ENCODE results near the gene MTMR11.

MTMR11 gene

GRCh38 chr1:149933208-149933607 lies 3.5 kb downstream of the MTMR11 start:
- no peak for TF ChIP-seq CTCF (conservative IDR thresholded peaks at IDR 0.05)
- no peak overlapping the region for H3K27ac ChIP-seq

GRCh38 chr1:149932474-149932873 lies 4.2 kb downstream of the MTMR11 start:
- H3K27ac ChIP-seq: peak overlapping the region; percentile 43
- no peak for TF ChIP-seq CTCF (conservative IDR thresholded peaks at IDR 0.05)

GRCh38 chr1:149931212-149931790 lies 5.4 kb downstream of the MTMR11 start:
- no peak for TF ChIP-seq CTCF (conservative IDR thresholded peaks at IDR 0.05)
- H3K27ac ChIP-seq: peak overlapping the region; percentile 43; the same call in 1 of the 2 replicates

GRCh38 chr1:149929856-149930255 lies 6.8 kb downstream of the MTMR11 start:
- no peak for TF ChIP-seq CTCF (conservative IDR thresholded peaks at IDR 0.05)

GRCh38 chr1:149928401-149928724 lies 8.3 kb downstream of the MTMR11 start:
- TF ChIP-seq CTCF (conservative IDR thresholded peaks at IDR 0.05): no peak
- H3K27ac ChIP-seq: peak overlapping the region; percentile 97

More at GRCh38 chr1:149929856-149930255, 6.8 kb downstream of the MTMR11 start:
- H3K27ac ChIP-seq: no peak overlapping the region

GRCh38 chr1:149927563-149928400 lies 8.9 kb downstream of the MTMR11 start, which contains the start of gene SF3B4:
Gene SF3B4 (minus strand): TSS chr1:149927803. CDS start chr1:149927759, 44 bp downstream.
- peak within 1 kb of the TSS; percentile 97 for H3K27ac ChIP-seq
- TF ChIP-seq CTCF (conservative IDR thresholded peaks at IDR 0.05): no peak

GRCh38 chr1:149927056-149927562 lies 9.6 kb downstream of the MTMR11 start:
- H3K27ac ChIP-seq: peak overlapping the region; percentile 97
- TF ChIP-seq CTCF (conservative IDR thresholded peaks at IDR 0.05): no peak

Data from VCaP (cell line).